HL-60/S4 treated with retinoic acid at 250 ng/mL for 4 days and 3 days (cell line): ENCODE data around the gene PROZ.

Experiments used
- in situ Hi-C: fragments of 300-500 bp; cut with MboI; formaldehyde crosslinking; loops from 2 replicates; pipeline ENCODE4 v1.7.0; 2022; ENCODE audit warnings: low sequenced_read_pairs

The PROZ gene

GRCh38 chr13:113203507-113204377 lies 45.3 kb downstream of the PROZ start:
- in situ Hi-C loops = no loop called here

GRCh38 chr13:113204378-113204734 lies 45.9 kb downstream of the PROZ start:
- in situ Hi-C loops = no loop called here

GRCh38 chr13:113205428-113205931 lies 47.0 kb downstream of the PROZ start:
- in situ Hi-C loops = no loop called here

DNA sequence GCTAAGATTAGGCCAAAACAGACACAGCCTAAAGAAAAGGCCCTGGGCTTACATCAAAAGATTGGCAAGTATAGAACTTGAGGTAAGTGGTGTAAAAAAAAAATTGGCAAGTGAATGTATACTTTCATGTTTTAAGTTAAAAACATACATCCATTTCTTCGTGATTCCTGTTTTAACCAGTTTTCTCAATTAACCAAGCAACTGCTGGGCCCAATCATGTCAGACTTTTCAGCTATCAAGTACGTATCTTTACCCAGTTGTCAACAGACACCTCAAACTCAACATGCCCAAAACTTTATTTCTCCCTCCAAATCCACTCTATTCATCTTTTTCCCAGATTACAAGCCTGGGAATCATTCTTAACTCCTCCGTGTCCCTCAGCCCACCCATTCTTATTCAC lies 49.0 kb downstream of the PROZ start:
- in situ Hi-C loops = no loop called here

- in situ Hi-C loops = no loop called here
Observed at GRCh38 chr13:113207890-113208420, 49.5 kb downstream of the PROZ start.

DNA sequence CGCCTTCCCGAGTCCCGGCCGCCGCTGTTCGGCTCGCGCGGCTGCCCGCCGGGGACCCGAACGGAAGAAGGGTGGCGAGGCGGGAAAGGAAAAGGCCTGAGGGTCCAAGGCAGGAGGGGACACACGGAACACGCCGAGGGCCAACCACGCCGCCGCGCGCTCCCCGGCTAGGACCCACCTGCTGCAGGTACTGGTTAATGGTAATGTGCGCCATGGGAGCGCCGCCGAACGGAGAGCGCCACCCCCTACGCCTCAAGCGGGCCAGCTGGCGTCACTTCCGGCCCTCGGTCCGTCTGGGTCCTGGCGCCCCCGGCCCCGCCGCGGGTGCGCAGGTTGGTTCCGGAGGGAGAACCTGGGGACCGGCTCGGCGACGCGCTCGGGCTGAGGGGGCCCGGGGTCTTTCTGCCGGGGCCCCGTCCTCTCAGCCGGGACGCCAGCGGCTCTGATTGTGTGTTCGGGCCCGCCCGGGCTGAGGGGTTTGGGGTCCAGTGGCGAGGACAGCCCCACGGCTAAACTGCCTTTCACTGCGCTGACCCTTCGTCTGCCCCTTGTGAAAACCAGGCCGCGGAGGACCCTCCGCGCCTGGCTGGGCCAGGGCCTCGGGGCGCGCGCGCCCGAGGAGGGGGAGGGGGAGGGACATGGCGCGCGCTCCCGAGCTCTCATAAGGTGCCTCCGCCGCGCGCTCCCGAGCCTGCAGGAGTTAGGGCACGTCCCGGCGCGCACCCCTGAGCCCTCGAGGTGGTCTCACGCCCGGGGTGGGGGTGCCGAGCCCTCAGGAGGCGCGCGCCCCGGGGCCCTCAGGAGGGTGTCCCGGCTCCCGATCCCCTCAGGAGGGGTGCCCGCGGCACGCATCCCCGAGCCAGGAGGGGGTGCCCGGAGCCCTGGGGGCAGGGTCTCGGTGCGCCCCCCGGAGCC lies 50.2 kb downstream of the PROZ start, which contains the start of gene PCID2:
Gene PCID2, minus strand, starts transcription at position 249 of the 915 bp plus-strand sequence. Its CDS starts 35 bp downstream, at position 214.
- in situ Hi-C loops = no loop called here

GRCh38 chr13:113209336-113209758 lies 50.9 kb downstream of the PROZ start, which contains the start of gene CUL4A:
Gene CUL4A (plus strand): TSS chr13:113209613. CDS start chr13:113209628, 15 bp downstream.
- in situ Hi-C loops = no loop called here

DNA sequence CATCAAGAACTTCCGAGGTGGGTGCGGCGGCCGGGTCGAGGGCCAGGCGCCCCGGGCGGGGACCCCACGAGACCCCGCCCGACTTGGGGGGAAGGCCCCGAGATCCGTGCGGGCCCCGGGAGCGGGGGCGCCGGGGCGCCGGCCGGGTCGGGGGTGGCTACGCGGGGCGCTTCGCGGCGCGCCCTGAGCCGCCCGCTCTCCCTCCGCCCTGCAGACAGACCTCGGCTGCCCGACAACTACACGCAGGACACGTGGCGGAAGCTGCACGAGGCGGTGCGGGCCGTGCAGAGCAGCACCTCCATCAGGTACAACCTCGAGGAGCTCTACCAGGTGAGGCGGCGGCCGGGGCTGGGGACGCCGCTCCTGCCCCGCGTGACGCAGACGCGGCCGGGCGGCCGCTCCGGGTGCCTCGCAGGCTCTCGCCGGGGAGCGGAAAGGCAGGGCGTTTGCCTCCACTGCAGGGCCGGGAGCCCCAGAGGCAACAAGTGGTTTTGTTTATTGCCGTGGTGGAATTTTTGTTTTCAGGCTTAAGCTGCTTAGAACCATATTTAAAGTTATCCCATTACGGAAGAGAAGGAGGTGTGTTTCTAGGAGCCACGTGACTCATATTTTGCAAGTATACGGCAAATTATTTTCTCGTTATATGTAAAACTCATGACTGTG lies 51.4 kb downstream of the PROZ start:
- in situ Hi-C loops = no loop called here

- in situ Hi-C loops = no loop called here
Observed at GRCh38 chr13:113210833-113211232, 52.4 kb downstream of the PROZ start.

DNA sequence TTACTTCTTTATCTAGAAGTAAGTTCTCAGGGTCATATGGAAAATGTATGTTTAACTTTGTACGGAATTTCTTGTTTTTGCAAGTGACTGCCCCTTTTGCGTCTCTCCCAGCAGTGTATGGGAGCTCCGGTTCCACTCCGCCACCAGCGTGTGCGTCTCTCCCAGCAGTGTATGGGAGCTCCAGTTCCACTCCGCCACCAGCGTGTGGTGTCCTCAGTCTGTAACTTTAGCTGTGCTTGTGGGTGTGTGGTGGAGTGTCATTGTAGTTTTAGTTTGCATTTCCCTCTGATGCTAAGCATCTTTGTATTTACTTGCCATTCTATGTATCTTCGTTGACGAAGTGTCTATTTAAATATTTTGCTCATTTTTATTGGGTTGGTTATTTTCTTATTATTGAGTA lies 53.3 kb downstream of the PROZ start:
- in situ Hi-C loops = no loop called here

GRCh38 chr13:113216254-113217048 lies 58.0 kb downstream of the PROZ start:
- in situ Hi-C loops = no loop called here

- in situ Hi-C loops = no loop called here
Observed at GRCh38 chr13:113218586-113218985, 60.1 kb downstream of the PROZ start.

GRCh38 chr13:113219256-113219940 lies 61.0 kb downstream of the PROZ start:
- in situ Hi-C loops = no loop called here

DNA sequence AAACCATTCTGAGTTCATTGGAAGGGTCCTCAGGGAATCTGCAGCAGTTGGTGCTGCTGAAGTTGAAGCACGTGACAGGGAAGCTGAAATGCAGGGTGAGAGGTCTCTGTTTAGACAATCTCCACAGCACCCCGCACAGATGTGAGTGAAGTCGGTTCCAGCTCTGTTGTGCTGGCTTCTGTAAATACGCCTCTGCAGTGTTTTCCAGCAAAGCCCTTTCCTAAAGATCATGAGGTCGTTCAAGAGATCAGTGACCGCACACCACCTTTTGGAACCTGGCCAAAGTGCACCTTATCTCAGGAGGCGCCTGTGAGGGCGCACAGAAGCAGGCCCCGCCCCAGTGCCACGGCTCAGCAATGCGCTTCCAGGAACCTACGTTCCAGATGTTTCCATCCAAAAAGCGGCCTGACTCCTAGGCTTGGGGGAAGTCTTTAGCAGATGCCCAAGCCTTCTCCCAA lies 61.7 kb downstream of the PROZ start:
- in situ Hi-C loops = no loop called here

DNA sequence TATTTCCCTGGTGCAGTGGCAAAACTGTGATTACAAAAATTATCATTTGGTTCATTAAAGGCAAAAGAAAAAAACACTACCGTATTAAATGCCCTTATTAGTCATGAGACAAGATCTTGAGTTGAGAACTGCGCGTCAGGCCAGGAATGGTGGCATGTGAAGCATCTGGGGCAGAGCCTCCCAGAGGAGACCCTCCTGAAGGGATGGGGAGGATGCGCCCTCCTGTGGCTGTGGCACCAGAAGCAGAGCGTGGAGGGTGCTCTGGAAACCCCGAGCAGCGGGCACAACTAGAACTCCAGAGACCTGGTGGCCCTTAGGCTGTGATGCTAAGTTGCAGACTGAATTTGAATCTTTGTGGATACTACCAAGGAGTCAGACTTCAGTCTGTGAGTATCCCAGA lies 62.4 kb downstream of the PROZ start:
- in situ Hi-C loops = no loop called here
